GM19372 (cell line): ENCODE data around the gene PRLH.

Source experiments
- ATAC-seq: cut with Tn5 transposase; IDR thresholded peaks from one replicate; pipeline ENCODE4 v1.9.1; 2021; ENCODE audit warnings: mild to moderate bottlenecking, low read depth, moderate library complexity; ENCODE audit not compliant: unreplicated experiment

Gene PRLH

DNA sequence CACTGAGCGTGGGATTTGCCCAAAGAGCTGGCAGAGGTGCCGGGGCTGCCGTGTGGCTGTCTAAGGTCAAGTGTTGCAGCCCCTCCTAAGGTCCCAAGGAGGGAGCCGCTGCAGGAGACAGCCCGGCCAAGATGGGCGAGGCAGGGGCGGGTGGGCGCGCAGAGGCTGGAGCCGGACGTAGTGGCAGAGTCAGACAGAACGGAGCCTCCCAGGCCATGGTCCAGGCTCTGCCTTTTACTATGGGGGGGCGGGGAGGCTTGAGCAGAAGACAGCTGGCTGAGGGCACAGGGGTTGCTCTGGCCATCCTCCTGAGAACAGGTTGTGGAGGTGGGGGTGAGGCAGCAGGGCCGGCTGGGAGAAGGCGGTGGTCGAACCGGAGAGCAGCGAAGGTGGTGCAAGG lies 27.5 kb upstream of the PRLH start:
- no peak for ATAC-seq

DNA sequence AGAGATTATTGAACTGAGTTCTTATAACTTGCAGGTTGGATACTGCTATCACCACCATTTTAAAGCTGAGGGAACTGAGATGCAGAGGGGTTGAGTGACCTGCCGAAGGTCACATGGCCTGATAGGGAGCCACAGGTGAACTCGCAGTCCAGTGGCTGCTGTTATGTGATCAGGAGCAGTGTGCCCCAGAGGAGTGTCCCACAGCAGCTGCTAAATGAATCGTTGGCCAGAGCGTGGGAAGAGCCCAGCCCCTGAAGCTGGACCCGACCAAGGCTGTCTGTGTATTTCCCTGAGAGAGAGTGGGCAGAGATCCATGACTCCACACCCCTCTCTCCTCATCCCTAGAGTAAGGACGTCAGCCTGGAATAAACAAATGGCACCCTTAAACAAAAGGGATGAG lies 26.7 kb upstream of the PRLH start:
- no peak for ATAC-seq

DNA sequence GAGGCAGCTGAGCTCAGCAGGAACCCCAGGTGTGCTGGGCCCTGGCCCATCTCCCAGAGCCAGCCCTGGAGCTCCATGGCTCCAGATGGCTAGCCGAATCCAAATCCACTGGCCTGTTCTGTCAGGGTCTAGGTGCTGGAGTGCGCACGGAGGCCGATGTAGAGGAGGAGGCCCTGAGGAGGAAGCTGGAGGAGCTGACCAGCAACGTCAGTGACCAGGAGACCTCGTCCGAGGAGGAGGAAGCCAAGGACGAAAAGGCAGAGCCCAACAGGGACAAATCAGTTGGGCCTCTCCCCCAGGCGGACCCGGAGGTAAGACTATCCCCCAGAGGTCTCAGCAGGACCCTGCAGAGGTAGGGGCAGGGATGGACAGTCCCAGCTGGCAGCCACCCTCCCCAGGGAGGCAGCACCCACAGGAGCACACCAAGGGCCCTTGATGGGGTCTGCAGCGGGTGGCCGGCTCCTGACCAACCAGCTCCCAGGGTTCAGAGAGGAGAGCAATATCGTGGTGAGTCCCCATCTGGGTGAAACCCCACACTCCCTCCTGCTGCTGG lies 26.1 kb upstream of the PRLH start:
- no peak for ATAC-seq

DNA sequence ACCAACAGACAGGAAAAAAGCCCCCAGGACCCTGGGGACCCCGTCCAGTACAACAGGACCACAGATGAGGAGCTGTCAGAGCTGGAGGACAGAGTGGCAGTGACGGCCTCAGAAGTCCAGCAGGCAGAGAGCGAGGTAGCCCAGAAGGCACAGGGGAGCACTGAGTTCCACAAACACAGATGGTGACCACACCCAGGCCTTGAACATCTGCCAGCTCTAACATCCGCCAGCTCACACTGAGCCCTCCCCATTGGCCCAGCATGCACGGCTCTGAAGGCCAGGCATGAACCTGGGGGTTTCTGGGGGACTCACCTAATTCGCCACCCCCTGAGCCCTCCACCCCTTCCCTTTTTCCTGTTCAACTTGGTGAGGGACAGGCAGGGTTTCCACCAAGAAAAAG lies 25.6 kb upstream of the PRLH start:
- ATAC-seq: no peak

DNA sequence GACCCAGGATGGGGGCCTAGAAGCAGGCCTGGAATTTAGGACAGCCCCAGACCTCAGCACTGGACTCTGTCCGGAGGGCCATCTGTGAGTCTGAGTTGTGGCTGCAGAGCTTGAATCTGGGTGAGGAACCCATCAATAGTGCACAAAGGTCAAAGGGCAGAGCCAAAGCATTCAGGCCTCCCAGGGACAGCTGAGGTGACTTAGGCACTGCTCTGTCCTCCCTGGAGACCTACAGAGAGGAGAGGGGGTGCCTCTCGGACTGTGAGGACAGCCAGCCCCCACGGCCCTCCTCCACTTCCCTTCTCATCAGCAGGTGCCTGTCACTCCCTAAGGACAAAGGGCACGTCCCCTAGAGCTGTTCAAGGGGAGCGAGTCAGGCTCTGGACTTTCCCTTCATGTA lies 25.1 kb upstream of the PRLH start:
- no peak for ATAC-seq

DNA sequence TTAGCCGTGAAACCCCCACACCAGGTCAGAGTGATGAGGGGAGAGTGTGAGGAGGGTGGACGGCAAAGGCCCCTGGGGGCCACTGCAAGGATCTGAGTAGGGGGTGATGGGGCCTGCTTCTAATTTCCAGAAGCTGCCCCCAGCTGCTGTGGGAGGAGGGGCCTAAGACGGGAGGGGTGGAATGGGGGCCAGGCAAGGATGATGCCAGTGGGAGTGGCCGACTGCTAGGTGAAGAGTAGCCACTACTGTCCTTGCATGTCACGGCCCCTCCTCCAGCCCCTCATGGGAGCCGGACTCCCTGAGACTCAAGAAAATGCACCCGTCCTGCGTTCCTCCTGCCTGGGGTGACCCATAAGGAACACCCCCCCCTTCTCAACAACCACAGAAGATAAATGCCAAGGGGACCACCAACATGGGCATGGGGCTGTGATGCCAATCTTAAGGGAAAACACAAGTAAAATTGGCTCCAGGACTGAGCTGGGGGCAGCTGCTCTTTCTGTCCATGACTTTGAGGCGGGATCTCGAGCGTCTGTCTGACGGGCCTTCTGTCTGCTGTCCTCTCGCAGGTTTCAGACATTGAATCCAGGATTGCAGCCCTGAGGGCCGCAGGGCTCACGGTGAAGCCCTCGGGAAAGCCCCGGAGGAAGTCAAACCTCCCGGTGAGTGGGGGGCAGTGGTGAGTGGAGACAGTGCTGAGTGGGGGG lies 24.2 kb upstream of the PRLH start:
- ATAC-seq: no peak

DNA sequence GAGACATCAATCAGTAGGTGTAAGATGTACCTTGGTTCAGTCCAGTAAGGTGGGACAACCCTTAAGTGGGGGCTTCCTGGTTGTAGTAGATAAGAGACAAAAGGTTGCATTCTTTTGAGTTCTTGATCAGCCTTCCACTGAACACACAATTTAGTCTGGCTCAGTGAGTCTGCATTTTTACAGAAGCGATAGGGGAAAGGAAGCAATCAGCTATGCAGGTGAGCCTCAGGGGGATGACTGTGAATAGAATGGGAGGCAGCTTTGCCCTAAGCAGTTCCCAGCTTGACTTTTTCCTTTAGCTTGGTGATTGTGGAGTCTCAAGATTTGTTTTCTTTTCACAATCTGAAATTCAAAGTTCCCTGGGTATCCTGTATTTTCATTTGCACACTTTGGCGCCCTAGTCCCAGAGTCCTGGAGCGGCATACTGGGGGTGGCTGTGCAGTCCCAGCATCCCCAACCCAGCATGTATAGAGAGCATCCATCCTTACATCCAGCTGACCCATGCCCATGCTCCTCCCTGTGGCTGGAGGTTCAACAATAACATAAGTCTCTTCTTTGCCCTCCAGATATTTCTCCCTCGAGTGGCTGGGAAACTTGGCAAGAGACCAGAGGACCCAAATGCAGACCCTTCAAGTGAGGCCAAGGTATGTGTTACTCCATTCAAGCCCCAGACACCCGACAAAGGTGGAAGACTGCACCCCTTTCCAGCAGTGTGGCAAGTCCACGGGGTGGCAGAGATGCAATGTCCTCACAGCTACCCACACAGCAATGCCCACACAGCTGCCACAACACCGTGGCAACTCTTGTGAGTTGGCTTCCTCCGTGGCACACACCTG lies 20.1 kb upstream of the PRLH start:
- no peak for ATAC-seq

DNA sequence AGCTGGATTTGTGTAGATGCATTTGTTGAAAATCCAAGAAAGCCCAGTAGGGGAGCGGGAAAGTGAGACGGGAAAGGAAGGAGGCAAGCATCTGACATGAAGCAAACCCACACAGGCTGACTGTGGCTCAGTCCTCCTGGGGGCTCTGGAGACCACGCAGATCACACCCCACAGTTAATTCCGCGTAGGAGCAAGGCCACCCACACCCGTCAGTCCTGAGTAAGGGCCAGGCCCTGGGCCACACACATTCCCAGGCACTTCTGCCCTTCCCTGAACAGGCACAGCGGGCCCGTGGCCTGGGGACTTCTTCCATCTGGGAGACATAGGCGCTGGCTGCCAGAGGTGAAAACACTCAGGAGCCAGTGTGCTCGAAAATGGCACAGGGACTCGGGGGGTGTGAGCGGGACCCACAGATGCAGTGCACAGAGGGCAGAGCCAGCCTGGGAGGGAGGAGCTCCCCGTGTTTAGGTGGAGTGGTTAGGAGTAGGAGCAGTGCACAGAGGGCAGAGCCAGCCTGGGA lies 19.4 kb upstream of the PRLH start:
- ATAC-seq: no peak

DNA sequence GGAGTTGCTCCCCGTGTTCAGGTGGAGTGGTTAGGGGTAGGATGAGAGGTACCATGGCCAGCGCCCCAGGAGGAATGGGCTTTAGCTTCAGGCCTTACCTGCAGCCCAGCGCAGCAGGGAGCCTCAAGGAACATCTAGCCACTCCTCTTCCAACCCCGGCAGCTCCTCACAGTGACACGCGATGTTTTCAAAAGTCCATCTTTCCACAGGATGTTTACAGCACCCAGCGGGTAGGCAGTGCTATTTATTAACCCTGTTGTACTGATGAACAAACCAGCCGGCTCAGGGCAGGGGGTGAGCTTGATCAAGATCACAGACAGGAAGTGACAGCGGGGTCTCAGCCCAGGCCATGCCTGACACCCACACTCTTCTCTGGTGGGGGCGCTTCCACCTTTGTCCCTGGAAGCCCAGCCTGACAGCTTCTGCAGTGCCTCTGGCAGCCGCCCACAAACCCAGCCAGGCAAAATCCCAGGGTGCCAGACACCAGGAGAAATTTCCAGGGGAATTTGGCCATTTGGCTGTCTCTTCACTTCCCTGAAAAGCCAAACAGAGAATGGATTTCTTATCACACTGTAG lies 18.4 kb upstream of the PRLH start:
- ATAC-seq: no peak

DNA sequence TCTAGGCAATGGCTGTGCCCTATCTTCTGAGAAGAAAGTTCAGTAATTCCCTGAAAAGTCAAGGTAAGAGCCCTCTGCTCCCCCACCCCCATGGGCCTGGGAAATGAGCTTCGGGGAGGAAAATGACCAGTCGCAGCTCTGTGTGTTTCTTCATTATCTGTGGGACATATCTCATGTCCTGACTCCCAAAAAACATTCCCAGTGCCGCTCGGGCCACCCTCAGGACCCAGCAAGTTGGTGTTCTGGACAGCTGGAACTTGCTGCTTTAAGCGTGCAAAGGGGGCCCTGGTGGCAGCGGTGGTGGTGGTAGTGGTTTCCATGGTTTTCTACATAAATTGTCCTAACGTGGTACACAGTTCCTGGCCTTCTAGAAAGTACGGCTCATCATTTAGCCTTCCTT lies 17.2 kb upstream of the PRLH start:
- ATAC-seq: no peak

DNA sequence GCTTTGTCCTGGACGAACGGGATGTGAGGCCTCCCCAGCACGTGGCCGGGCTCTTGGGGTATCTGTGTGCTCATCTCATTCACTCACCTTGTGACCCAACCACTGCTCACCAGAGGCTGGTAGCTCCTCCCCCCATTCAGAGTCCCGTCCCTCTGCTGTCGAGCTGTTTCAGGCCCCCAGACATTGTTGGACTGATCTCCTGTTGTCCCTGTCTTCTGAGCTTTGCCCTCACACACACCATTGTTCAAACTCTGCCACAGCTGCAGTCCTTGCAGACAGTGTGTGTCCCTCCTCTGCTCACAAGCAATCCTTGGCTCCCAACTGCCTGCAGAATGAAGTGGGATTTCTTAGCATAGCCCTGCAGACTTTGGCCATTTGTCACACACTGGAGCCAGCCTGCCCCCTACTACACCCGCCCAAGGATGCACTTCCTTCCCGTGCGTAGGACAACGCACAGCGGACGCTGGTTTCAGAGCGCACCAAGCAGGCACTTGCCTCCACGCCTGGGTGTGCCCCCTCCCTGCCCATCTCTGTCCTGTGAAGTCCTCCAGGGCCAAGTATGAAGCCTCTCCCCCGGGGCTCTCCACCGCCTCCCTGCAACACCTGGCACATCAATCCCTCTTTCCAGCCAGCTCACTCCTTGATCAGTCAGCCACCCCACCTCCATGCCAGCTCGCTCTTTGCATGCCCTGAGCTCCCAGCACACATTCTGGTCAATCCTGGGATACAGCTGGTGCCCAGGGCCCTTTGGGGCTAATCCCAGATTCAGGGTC lies 16.5 kb upstream of the PRLH start:
- ATAC-seq: no peak

DNA sequence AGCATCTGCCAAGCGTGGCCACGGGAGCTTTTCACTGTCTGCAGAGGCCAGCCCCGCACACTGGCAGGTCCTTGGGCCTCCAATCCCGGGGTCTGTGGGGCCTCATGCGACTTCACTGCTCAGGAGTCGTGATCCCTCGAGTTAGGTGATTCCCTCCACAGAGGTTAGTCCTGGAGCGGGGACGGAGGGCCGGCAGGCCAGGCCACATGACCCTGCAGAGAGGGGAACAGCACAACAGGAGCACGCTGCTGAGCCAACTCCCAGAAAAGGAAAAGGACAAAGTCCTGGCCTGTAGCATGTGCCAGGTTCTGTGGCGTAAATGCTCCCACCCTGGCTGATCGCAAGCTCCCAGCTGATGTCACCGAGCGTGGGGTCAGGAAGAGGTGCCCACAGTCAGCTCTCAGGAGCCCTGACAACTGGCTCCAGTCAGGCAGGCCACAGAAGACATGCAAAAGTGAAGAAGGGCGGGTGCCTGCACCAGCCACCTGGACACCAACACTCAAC lies 15.3 kb upstream of the PRLH start:
- no peak for ATAC-seq

DNA sequence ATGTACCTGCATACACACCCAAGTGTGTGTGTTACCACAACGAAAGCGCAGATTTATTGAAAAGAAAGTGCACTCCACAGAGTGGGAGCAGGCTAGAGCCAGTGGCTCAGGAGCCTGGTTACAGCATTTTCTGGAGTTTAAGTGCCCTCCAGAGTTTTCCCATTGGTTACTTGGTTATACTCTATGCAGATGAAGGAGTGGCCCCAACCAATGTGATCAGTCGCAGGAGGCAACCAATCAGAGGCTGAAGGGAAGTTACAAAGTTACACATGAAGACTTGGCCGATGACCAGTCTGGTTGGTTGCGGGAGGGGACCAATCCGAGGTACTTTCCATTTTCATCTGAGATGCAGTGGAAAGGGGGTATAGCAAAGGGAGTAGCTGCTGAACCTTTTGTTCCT lies 13.5 kb upstream of the PRLH start:
- no peak for ATAC-seq

DNA sequence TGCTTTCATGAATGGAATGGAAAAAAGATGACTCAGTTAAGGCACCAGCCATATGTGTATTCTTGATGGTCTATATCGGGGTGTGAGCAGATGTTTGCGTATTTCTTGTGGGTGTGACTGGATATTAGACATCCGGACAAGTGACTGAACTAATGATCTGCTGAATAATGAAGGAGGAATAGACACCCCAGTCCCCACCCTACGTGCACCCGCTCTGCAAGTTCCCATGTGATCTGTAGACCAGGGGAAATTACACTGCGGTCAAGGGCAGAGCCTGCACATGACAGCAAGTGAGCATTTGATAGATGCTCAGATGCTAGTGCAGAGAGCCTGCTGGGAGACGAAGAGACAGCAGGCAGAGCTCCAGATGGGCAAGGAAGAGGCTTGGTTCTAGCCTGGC lies 12.4 kb upstream of the PRLH start:
- ATAC-seq: no peak

DNA sequence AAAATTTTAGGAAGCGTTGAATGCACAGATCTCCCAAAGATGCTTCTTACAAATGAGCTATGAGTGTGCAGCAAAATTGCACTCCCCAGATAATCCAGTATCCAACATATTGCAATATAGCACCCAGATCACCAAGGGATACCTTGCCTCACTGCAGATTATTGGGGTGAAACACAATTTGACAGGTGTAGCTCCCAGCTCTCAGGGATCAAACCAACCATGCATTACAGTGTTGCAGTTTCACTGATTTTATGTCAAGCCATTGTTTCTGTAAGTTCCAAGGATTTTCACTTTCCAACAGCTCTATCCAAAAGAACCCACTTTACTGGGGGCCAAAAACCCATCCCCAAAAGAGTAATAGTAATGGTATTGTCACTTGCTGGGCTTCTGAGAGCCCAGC lies 10.8 kb upstream of the PRLH start:
- ATAC-seq: no peak

DNA sequence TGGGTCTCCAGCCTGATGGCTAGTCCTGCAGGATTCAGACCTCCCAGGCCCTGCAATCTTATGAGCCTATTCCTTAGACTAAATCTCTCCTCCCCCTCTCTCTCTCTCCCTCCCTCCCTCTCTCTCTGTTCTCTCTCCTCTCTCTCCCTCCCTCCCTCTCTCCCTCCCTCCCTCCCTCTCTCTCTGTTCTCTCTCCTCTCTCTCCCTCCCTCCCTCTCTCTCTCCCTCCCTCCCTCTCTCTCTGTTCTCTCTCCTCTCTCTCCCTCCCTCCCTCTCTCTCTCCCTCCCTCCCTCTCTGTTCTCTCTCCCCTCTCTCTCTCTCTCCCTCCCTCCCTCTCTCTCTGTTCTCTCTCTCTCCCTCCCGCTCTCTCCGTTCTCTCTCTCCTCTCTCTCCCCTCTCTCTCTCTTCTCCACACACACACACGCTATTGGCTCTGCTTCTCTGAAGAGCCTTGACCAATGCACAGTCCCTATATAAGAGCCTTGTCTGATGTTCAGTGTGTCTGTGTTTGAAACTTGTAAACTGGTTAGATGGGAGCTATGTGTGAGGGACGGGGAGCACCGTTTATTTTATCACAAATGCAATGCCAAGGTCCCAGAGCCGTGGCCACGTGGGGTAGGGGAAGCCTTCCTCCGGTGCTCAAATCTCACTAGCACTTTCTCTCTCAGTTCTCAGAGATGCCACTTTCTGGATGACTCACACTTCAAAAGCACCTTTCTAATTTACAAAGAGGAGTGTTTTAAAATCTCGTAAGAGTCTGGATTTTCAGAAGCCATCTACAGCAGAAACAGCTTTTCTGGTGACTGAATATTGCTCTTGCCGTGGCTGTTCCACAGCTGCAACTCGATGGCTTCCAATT lies 9.4 kb upstream of the PRLH start:
- peak; percentile 80 for ATAC-seq

DNA sequence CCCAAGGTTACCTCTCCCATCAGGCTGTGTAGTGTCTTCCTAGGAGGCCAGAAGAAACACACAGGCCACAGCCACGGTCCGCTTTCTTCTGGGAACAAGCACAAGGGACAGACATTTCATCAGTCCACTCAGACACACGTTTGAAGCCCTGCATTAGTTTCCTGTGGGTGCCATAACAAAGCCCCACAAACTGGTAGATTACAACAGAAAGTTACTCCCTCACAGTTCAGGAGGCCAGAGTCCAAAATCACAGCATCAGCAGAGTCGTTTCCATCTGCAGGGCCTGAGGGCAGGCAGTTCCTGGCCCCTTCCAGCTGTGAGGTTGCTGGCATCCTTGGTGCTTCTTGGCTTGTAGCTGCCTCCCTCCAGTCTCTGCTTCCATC lies 8.8 kb upstream of the PRLH start:
- no peak for ATAC-seq

DNA sequence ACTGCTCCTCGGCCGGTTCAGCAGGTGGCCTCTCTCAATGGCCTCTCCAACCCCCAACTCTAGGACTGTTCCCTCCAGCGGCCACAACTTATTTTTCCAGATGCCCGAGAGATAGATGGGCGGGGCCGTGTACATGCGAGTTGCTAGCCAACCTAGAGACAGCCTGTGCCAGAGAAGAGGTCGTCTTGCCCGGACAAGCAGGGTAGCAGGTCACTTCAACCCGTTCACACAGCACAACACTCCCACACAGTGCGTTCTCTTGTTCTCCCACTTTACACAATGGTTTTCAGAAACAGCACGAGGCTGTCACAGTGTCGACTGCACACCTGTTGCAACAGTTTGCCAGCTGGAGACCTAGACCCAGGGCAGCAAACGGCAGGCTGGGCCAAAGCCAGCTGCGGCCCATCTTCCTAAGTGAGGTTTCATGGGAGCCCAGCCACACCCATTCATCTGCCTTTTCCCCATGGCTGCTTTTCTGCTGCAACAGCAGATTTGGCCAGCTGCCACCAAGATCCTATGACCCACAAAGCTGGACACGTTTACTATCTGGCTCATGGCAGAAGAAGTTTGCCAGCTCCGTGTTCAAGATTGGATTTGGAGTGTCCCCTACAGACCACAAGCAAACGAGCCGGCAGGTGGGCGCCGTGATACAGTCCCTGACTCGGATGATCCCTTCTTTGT lies 7.3 kb upstream of the PRLH start:
- no peak for ATAC-seq

DNA sequence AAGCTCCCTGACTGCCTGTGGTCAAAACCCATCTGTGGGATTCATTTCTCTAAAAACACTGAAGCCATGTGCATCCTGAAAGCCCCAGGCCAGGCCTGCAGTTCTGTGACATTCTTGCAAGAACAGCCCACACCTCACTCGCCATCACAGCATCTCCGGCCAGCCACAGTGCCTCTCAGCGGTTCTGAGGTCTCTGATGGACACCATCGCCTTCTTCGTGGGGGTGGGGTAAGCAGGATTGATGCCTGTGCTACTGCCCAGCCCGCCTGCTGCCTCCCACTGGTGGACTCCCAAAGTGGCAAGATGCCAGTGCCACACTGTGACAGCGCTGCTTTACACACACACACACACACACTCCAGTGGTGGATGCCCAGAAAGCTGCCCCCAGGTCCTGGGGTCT lies 5.2 kb upstream of the PRLH start:
- ATAC-seq: no peak
